Endothelial cell of umbilical vein (primary cell): ENCODE measurements around the gene TEX22. TPM values are rescaled to one million over a fixed set of nuclear protein-coding genes. Genes with fewer than 3 reads are reported as not detected.

ENCODE experiments used
- BruUV-seq: library from RNA; stranded (reverse); fragments of 400-500 nt; replicated peaks from 2 replicates; lab custom pipeline; 2021; lab: Mats Ljungman, UMichigan
- CTCF ChIA-PET: fragments of 300-600, 350-600 bp; sonication (Branson Sonifier 250); formaldehyde crosslinking; loops from one replicate; lab custom pipeline; 2021; ENCODE audit warnings: antibody characterized with exemption, inconsistent platforms; lab: Charles Lee
- POLR2A ChIA-PET: fragments of 300-600, 350-600 bp; sonication (Branson Sonifier 250); formaldehyde crosslinking; loops from one replicate; lab custom pipeline; 2021; ENCODE audit warnings: antibody characterized with exemption, inconsistent platforms; lab: Charles Lee
- DNase-seq: peaks from one replicate; pipeline ENCODE4 v3.0.0-alpha.2; 2011; ENCODE audit warnings: low read depth, low spot score
- FAIRE-seq: peaks from 2 replicates; lab custom pipeline; 2011; peaks lifted over from hg19 to GRCh38; lab: Jason Lieb, UNC
- H2AFZ ChIP-seq: 2 replicates; pipeline ENCODE4 v1.6.0; 2012; ENCODE audit warnings: low read depth, low read length, control low read depth, inconsistent platforms
- H3K27ac ChIP-seq: 2 replicates; pipeline ENCODE4 v1.5.1; 2011; ENCODE audit warnings: low read depth, mild to moderate bottlenecking, control low read depth, low read length, moderate library complexity; ENCODE audit not compliant: insufficient read depth
- H3K27me3 ChIP-seq, 2 experiments: 2 replicates each; pipeline versions ENCODE4 v1.6.0 to v1.6.1; 2011; ENCODE audit warnings: low read length in 2 of 2, mixed read lengths in 1 of 2; ENCODE audit not compliant: control insufficient read depth in 2 of 2, insufficient read depth in 2 of 2
- H3K36me3 ChIP-seq, 2 experiments: 2 replicates in 1 of 2; 3 replicates in 1 of 2; pipeline ENCODE4 v1.5.1; 2011; ENCODE audit warnings: low read length in 2 of 2, mild to moderate bottlenecking in 1 of 2, moderate library complexity in 1 of 2; ENCODE audit not compliant: control insufficient read depth in 2 of 2, insufficient read depth in 2 of 2; ENCODE audit errors: extremely low read depth in 1 of 2
- H3K4me1 ChIP-seq: 3 replicates; pipeline ENCODE4 v1.5.1; 2011; ENCODE audit warnings: mild to moderate bottlenecking, low read length; ENCODE audit not compliant: control insufficient read depth, insufficient read depth; ENCODE audit errors: extremely low read depth
- H3K4me2 ChIP-seq: 2 replicates; pipeline ENCODE4 v1.6.1; 2011; ENCODE audit warnings: low read length, control low read depth, mixed read lengths; ENCODE audit not compliant: insufficient read depth
- H3K4me3 ChIP-seq, 3 experiments: fragments of 200-600 bp in 1 of 3; sonication (generic), shearing (Covaris generic) in 1 of 3; replicated peaks in 1 of 3; 2 replicates each; pipeline ENCODE4 v1.5.1; 2011 to 2016; ENCODE audit warnings: control low read depth in 3 of 3, low read length in 3 of 3, mild to moderate bottlenecking in 2 of 3, inconsistent platforms in 1 of 3, low read depth in 1 of 3, moderate library complexity in 1 of 3; ENCODE audit not compliant: insufficient read depth in 1 of 3
- H3K79me2 ChIP-seq: 2 replicates; pipeline ENCODE4 v1.6.0; 2012; ENCODE audit warnings: low read length, inconsistent platforms; ENCODE audit not compliant: control insufficient read depth, insufficient read depth
- H3K9ac ChIP-seq: replicated peaks from 2 replicates; pipeline ENCODE3; 2011; ENCODE audit warnings: low read length, control low read depth; ENCODE audit not compliant: insufficient read depth; ENCODE audit errors: extremely low read depth
- H3K9me1 ChIP-seq: replicated peaks from 3 replicates; pipeline ENCODE4 v1.6.0; 2011; ENCODE audit warnings: mild to moderate bottlenecking, low read length; ENCODE audit not compliant: control insufficient read depth, insufficient read depth; ENCODE audit errors: extremely low read depth
- H3K9me3 ChIP-seq: replicated peaks from 2 replicates; pipeline ENCODE4 v1.5.1; 2012; ENCODE audit warnings: low read length, inconsistent platforms; ENCODE audit not compliant: control insufficient read depth, insufficient read depth
- H4K20me1 ChIP-seq: replicated peaks from 2 replicates; pipeline ENCODE3; 2011; ENCODE audit warnings: mild to moderate bottlenecking, low read length; ENCODE audit not compliant: control insufficient read depth, insufficient read depth; ENCODE audit errors: extremely low read depth
- FOS ChIP-seq: IDR thresholded peaks from 2 replicates; pipeline ENCODE4 v1.6.1; 2011; ENCODE audit warnings: mild to moderate bottlenecking, low read length, moderate library complexity, borderline replicate concordance; ENCODE audit not compliant: insufficient read depth
- MYC ChIP-seq: IDR thresholded peaks from one replicate; pipeline ENCODE4 v1.6.1; 2011; ENCODE audit warnings: mild to moderate bottlenecking, low read depth, low read length
- POLR2AphosphoS5 ChIP-seq: IDR thresholded peaks from 2 replicates; pipeline ENCODE4 v1.6.1; 2012; ENCODE audit warnings: low read depth, mild to moderate bottlenecking, control low read depth, low read length, moderate library complexity; ENCODE audit not compliant: insufficient read depth
- dilution Hi-C: fragments of 300-500 bp; cut with MboI; formaldehyde crosslinking; loops from one replicate; pipeline ENCODE4 v1.15.0; 2019; ENCODE audit warnings: low sequenced_read_pairs; ENCODE audit not compliant: extremely low pct_ligation_motif_present
- intact Hi-C: fragments of 100-400 bp; cut with micrococcal nuclease; formaldehyde crosslinking; loops from one replicate; pipeline ENCODE4 v1.10.0; 2022
- polyA plus RNA-seq, 4 experiments: library from polyadenylated mRNA; depleted of rRNA in 3 of 4; stranded (reverse) in 3 of 4; unstranded in 1 of 4; fragments of >200 nt; gene quantifications; 2 replicates each; pipeline versions ENCODE4 v1.2.1 to v1.2.3, GENCODE V29; 2011 to 2012; ENCODE audit warnings: missing spikeins in 1 of 4
- total RNA-seq: library from RNA; stranded (reverse); gene quantifications from 2 replicates; pipeline ENCODE4 v1.2.3, GENCODE V29; 2021
- TF ChIP-seq, protein P1 (sequence below), 2 donors: IDR thresholded peaks; 1 replicate in 1 of 2; 2 replicates in 1 of 2; pipeline ENCODE4 v1.5.1; 2011; ENCODE audit warnings: low read length in 2 of 2, mild to moderate bottlenecking in 2 of 2, moderate library complexity in 2 of 2, control low read depth in 1 of 2, inconsistent platforms in 1 of 2, low read depth in 1 of 2; ENCODE audit not compliant: insufficient read depth in 1 of 2; ENCODE audit errors: extremely low read depth in 1 of 2

Gene TEX22
- total and polyA plus RNA-seq, 2 donors (not counting 3 experiments of a cell fraction or from before 2014, with no cell fraction given) = 0.06 to 1.1 TPM

- intact Hi-C loops (no loop called here), dilution Hi-C loops (no loop called here)
- no TSS peak for BruUV-seq
- DNase-seq (peak; percentile 19), FAIRE-seq (no peak)
- H3K36me3 ChIP-seq = peaks cover 0 to 34% of the 10 kb centered on the region in 2 experiments
- peaks cover 16% of the 10 kb centered on the region for H3K4me1 ChIP-seq
- H3K4me3 ChIP-seq = no peak overlapping the region
- ChIA-PET CTCF (interaction anchor here (1.2 to 4.7 kb wide), 2 partner anchors 50 to 69 kb away, joined by 5 to 17 read pairs; no protein-coding TSS in a partner anchor), POLR2A (no interaction called here)
- TF ChIP-seq FOS (no peak), MYC (no peak)
- H3K9ac ChIP-seq = no peak overlapping the region
- H3K9me1 ChIP-seq = no peaks in the 10 kb centered on the region
- H3K4me2 ChIP-seq = no peak overlapping the region
- H2AFZ ChIP-seq = no peak overlapping the region
- H3K79me2 ChIP-seq = peaks cover 43% of the 10 kb centered on the region
- H4K20me1 ChIP-seq = peaks cover under 1% of the 10 kb centered on the region
- no peaks in the 10 kb centered on the region for H3K27me3 ChIP-seq
- no peaks in the 10 kb centered on the region for H3K9me3 ChIP-seq
- no peak overlapping the region for H3K27ac ChIP-seq
These were observed 41.6 kb downstream of the TEX22 start for GRCh38 chr14:105439710-105440553.

DNA sequence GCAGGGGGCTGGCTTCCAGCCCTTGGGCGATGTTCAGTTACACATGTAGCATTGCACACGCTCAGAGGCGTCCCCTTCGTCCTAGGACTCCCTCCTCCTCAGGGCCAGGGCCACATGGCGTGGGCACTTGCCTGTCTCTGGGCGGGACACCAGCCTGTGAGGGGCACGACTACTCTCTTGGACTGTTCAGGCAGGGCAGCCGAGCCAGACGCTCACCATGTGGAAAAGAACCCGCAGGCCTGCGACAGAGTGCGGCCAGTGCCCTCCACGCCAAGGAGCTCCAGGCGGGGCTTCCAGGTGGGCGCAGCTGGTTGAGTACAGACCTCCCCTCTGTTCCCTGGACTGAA is 42.2 kb downstream of the TEX22 start:
- no TSS peak for BruUV-seq
- no peak overlapping the region for H3K4me2 ChIP-seq
- POLR2A ChIA-PET = no interaction called here
- no peak overlapping the region for H3K4me3 ChIP-seq
- H3K9ac ChIP-seq = no peak overlapping the region
- intact Hi-C loops (no loop called here), dilution Hi-C loops (no loop called here)
- no peak overlapping the region for H3K27ac ChIP-seq
- H3K9me3 ChIP-seq = no peaks in the 10 kb centered on the region
- DNase-seq = no peak
- no peaks in the 10 kb centered on the region for H3K9me1 ChIP-seq
- TF ChIP-seq FOS = no peak
- TF ChIP-seq, protein P1, sequence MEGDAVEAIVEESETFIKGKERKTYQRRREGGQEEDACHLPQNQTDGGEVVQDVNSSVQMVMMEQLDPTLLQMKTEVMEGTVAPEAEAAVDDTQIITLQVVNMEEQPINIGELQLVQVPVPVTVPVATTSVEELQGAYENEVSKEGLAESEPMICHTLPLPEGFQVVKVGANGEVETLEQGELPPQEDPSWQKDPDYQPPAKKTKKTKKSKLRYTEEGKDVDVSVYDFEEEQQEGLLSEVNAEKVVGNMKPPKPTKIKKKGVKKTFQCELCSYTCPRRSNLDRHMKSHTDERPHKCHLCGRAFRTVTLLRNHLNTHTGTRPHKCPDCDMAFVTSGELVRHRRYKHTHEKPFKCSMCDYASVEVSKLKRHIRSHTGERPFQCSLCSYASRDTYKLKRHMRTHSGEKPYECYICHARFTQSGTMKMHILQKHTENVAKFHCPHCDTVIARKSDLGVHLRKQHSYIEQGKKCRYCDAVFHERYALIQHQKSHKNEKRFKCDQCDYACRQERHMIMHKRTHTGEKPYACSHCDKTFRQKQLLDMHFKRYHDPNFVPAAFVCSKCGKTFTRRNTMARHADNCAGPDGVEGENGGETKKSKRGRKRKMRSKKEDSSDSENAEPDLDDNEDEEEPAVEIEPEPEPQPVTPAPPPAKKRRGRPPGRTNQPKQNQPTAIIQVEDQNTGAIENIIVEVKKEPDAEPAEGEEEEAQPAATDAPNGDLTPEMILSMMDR (IDR thresholded peaks at IDR 0.05; ENCODE audit: extremely low read depth in 1 of 2, insufficient read depth in 1 of 2, low read depth in 1 of 2, low read length in 2 of 2) = no peak
- TF ChIP-seq POLR2AphosphoS5 = no peak
- no peak for FAIRE-seq
- H3K27me3 ChIP-seq = no peaks in the 10 kb centered on the region
- CTCF ChIA-PET = interaction anchor here (1.2 kb wide), 1 partner anchor 49 kb away, joined by 5 read pairs; no protein-coding TSS in a partner anchor
- peaks cover 10% of the 10 kb centered on the region for H3K4me1 ChIP-seq
- H4K20me1 ChIP-seq = no peaks in the 10 kb centered on the region
- H3K79me2 ChIP-seq = peaks cover 37% of the 10 kb centered on the region
- peaks cover 0 to 34% of the 10 kb centered on the region in 2 experiments for H3K36me3 ChIP-seq
- H2AFZ ChIP-seq = no peak overlapping the region
